Skeletal muscle satellite cell (primary cell): Measurements from ENCODE around the gene FOCAD.
A peak's percentile ranks its signal among the peaks of the same experiment; 100 is the strongest.
"Not testable (repeated sequence)": the region's sequence is repeated elsewhere in the genome, so short reads cannot be mapped to it uniquely, and the experiment has no call there.

Experiments
- H3K27me3 ChIP-seq: 2 replicates; pipeline ENCODE4 v1.7.0; 2013; ENCODE audit warnings: low read length; ENCODE audit not compliant: control insufficient read depth, insufficient read depth
- H3K36me3 ChIP-seq: 2 replicates; pipeline ENCODE4 v1.7.0; 2013; ENCODE audit warnings: mild to moderate bottlenecking, control low read depth, low read length; ENCODE audit not compliant: insufficient read depth
- H3K4me1 ChIP-seq: 2 replicates; pipeline ENCODE4 v1.7.0; 2013; ENCODE audit warnings: low read length; ENCODE audit not compliant: control insufficient read depth, insufficient read depth
- H3K4me2 ChIP-seq: 2 replicates; pipeline ENCODE4 v1.7.0; 2013; ENCODE audit warnings: mild to moderate bottlenecking, low read length
- H3K4me3 ChIP-seq: 2 replicates; pipeline ENCODE4 v1.7.0; 2013; ENCODE audit warnings: low read length
- H3K9ac ChIP-seq: 2 replicates; pipeline ENCODE4 v1.7.0; 2013; ENCODE audit warnings: mild to moderate bottlenecking, low read depth, low read length, moderate library complexity
- H3K9me3 ChIP-seq: replicated peaks from 2 replicates; pipeline ENCODE4 v1.7.0; 2013; ENCODE audit warnings: mild to moderate bottlenecking, control low read depth, low read length

The FOCAD gene

GRCh38 chr9:20658246-20658667 is 25.8 kb upstream of the FOCAD start:
- not testable (repeated sequence) for H3K36me3 ChIP-seq, H3K9ac ChIP-seq, H3K4me2 ChIP-seq, H3K27me3 ChIP-seq, H3K9me3 ChIP-seq, H3K4me1 ChIP-seq
- H3K4me3 ChIP-seq: peak overlapping the region; percentile 61

- peak overlapping the region; percentile 61 for H3K4me3 ChIP-seq
- H3K9ac ChIP-seq: no peak overlapping the region
- no peaks in the 10 kb centered on the region for H3K36me3 ChIP-seq
- H3K27me3 ChIP-seq: peaks cover 6% of the 10 kb centered on the region
- H3K4me1 ChIP-seq: no peaks in the 10 kb centered on the region
- H3K9me3 ChIP-seq: no peaks in the 10 kb centered on the region
- H3K4me2 ChIP-seq: peak overlapping the region; percentile 34
These were observed 25.2 kb upstream of the FOCAD start for GRCh38 chr9:20658677-20659473.

- Histone ChIP-seq H3K9ac (no peak overlapping the region), H3K36me3 (no peaks in the 10 kb centered on the region), H3K4me2 (no peak overlapping the region), H3K4me1 (no peaks in the 10 kb centered on the region), H3K9me3 (no peaks in the 10 kb centered on the region), H3K4me3 (no peak overlapping the region), H3K27me3 (peaks cover 6% of the 10 kb centered on the region)
These were observed 24.5 kb upstream of the FOCAD start for GRCh38 chr9:20659474-20659967.

- Histone ChIP-seq H3K9me3 (no peaks in the 10 kb centered on the region), H3K4me1 (no peaks in the 10 kb centered on the region), H3K9ac (no peak overlapping the region), H3K4me2 (no peak overlapping the region), H3K4me3 (no peak overlapping the region), H3K27me3 (peaks cover 6% of the 10 kb centered on the region), H3K36me3 (no peaks in the 10 kb centered on the region)
These were observed 21.9 kb upstream of the FOCAD start for GRCh38 chr9:20662156-20662555.

GRCh38 chr9:20663133-20663532 is 20.9 kb upstream of the FOCAD start:
- H3K4me2 ChIP-seq: no peak overlapping the region
- no peaks in the 10 kb centered on the region for H3K4me1 ChIP-seq
- H3K4me3 ChIP-seq: no peak overlapping the region
- H3K9me3 ChIP-seq: no peaks in the 10 kb centered on the region
- H3K9ac ChIP-seq: no peak overlapping the region
- peaks cover 6% of the 10 kb centered on the region for H3K27me3 ChIP-seq
- H3K36me3 ChIP-seq: no peaks in the 10 kb centered on the region

DNA sequence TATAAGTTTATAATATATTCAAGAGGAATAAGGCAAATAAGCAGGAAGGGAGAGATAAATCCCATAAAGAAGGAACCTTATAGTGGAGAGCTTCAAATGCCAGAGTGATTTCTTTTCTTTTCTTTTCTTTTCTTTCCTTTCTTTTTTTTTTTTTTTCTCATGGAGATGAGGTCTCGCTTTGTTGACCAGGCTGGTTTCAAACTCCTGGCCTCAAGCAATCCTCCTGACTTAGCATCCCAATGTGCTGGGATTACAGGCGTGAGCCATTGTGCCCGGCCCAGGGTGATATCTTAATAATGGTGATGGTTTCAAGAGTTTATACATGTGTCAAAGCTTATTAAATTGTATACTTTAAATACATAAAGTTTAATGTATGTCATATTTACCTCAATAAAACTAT is 19.6 kb upstream of the FOCAD start:
- Histone ChIP-seq H3K36me3 (no peaks in the 10 kb centered on the region), H3K4me2 (no peak overlapping the region), H3K9ac (no peak overlapping the region), H3K9me3 (no peaks in the 10 kb centered on the region), H3K4me1 (no peaks in the 10 kb centered on the region), H3K4me3 (no peak overlapping the region), H3K27me3 (peaks cover 6% of the 10 kb centered on the region)

GRCh38 chr9:20670395-20670794 is 13.7 kb upstream of the FOCAD start:
- H3K27me3 ChIP-seq: no peaks in the 10 kb centered on the region
- no peaks in the 10 kb centered on the region for H3K36me3 ChIP-seq

DNA sequence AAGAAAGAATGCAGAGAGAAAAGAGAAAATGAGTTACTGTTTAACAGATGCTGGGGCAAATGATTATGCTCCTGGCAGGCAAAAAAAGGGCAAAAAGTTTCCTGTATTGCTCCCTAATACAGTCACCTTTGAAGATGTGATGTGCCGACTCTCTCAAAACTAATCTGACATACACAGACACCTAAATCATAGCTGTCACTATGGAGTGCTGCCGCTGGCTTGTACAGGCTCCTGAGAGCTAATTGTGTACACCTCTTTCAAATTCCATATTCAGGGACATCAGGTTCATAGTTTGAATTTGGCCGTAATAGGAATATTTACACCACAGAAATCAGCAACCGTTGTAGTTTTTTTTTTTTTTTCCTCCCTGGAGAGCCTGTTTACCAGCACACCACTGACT is 12.4 kb upstream of the FOCAD start:
- Histone ChIP-seq H3K4me1 (no peaks in the 10 kb centered on the region), H3K4me2 (no peak overlapping the region), H3K27me3 (no peaks in the 10 kb centered on the region), H3K9me3 (no peaks in the 10 kb centered on the region), H3K36me3 (no peaks in the 10 kb centered on the region), H3K4me3 (no peak overlapping the region), H3K9ac (no peak overlapping the region)

More at GRCh38 chr9:20670395-20670794, 13.7 kb upstream of the FOCAD start:
- H3K4me2 ChIP-seq: no peak overlapping the region
- H3K4me1 ChIP-seq: no peaks in the 10 kb centered on the region
- no peak overlapping the region for H3K9ac ChIP-seq
- no peaks in the 10 kb centered on the region for H3K9me3 ChIP-seq
- H3K4me3 ChIP-seq: no peak overlapping the region

DNA sequence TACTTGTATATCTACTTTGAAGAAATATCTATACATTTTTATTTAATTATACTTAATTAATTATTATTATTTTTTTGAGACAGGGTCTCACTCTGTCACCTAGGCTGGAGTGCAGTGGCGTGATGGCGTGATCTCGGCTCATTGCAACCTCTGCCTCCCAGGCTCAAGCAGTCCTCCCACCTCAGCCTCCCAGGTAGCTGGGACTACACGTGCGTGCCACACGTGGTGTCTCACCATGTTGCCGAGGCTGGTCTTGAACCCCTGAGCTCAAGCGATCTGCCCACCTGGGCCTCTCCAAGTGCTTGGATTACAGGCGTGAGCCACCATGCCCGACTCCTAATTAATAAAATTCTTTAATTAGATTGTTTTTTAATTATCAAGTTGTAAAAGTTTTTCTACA is 10.5 kb upstream of the FOCAD start:
- not testable (repeated sequence) for H3K27me3 ChIP-seq, H3K9ac ChIP-seq, H3K9me3 ChIP-seq, H3K4me3 ChIP-seq, H3K4me2 ChIP-seq, H3K36me3 ChIP-seq, H3K4me1 ChIP-seq

GRCh38 chr9:20681467-20681866 is 2.6 kb upstream of the FOCAD start:
- Histone ChIP-seq H3K4me3 (no peak overlapping the region), H3K27me3 (no peaks in the 10 kb centered on the region), H3K4me1 (peaks cover 35% of the 10 kb centered on the region), H3K9me3 (no peaks in the 10 kb centered on the region), H3K4me2 (no peak overlapping the region), H3K36me3 (no peaks in the 10 kb centered on the region), H3K9ac (no peak overlapping the region)

DNA sequence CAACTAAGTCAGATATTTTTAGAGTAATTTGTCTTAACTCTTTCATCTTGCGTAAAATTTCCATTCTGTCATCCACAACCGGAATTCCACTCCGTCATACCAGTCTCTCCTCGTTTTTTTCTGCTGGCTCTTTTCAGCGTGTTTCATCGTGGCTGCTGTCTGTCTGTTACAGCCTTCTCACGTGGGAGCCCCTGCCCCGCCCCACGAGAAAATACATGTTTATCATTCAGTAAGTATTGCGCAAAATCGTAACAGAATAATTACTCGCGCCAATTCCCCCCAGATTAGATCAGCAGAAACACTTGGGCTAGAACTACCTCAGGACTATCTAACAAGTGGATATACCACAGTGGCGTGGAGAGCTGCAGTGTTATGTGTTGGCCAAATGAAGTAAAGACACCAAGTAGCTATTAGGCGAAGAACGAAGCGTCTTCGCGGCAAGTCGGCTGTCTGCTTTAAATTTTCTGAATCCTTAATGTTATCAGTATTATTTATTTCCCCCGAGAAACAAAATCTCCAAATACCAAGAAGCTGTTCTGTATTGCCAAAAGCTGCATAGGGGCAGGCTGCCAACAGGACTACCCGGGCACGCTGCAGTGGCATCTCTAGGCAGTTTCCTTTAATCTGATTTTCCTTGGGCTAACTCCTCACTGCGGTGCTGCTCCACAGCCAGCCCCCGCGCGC is 566 bp upstream of the FOCAD start:
- peaks cover 35% of the 10 kb centered on the region for H3K4me1 ChIP-seq

More for the DNA sequence above, 566 bp upstream of the FOCAD start:
- no peaks in the 10 kb centered on the region for H3K36me3 ChIP-seq
- peak overlapping the region; percentile 97 for H3K4me2 ChIP-seq
- H3K27me3 ChIP-seq: no peaks in the 10 kb centered on the region
- H3K9ac ChIP-seq: peak overlapping the region; percentile 92
- peak overlapping the region; percentile 88 for H3K4me3 ChIP-seq
- H3K9me3 ChIP-seq: no peaks in the 10 kb centered on the region
